Measurements from ENCODE around the gene LRCH4.

The LRCH4 gene

GRCh38 chr7:100577507-100577906 lies 8.4 kb downstream of the LRCH4 start:
- Mint-ChIP-seq H3K27me3 (no peaks in the 10 kb centered on the region), H3K4me1 (peaks cover 2% of the 10 kb centered on the region), H3K36me3 (peaks cover 47% of the 10 kb centered on the region), H3K4me3 (no peak overlapping the region), H3K9me3 (no peaks in the 10 kb centered on the region), H3K27ac (no peak overlapping the region)
- no peak for ATAC-seq

GRCh38 chr7:100577103-100577502 lies 8.8 kb downstream of the LRCH4 start:
- peaks cover 51% of the 10 kb centered on the region for H3K36me3 Mint-ChIP-seq
- no peaks in the 10 kb centered on the region for H3K9me3 Mint-ChIP-seq
- ATAC-seq: no peak
- no peak overlapping the region for H3K4me3 Mint-ChIP-seq
- no peaks in the 10 kb centered on the region for H3K27me3 Mint-ChIP-seq
- no peak overlapping the region for H3K27ac Mint-ChIP-seq
- peaks cover 6% of the 10 kb centered on the region for H3K4me1 Mint-ChIP-seq

GRCh38 chr7:100576384-100576993 lies 9.4 kb downstream of the LRCH4 start:
- Mint-ChIP-seq H3K4me1 (peaks cover 11% of the 10 kb centered on the region), H3K9me3 (no peaks in the 10 kb centered on the region), H3K36me3 (peaks cover 54% of the 10 kb centered on the region), H3K27ac (no peak overlapping the region), H3K27me3 (no peaks in the 10 kb centered on the region), H3K4me3 (no peak overlapping the region)
- ATAC-seq: no peak

GRCh38 chr7:100575746-100576383 lies 10.1 kb downstream of the LRCH4 start:
- H3K36me3 Mint-ChIP-seq: peaks cover 54% of the 10 kb centered on the region
- H3K4me3 Mint-ChIP-seq: no peak overlapping the region
- H3K27me3 Mint-ChIP-seq: no peaks in the 10 kb centered on the region
- peaks cover 13% of the 10 kb centered on the region for H3K4me1 Mint-ChIP-seq
- H3K9me3 Mint-ChIP-seq: no peaks in the 10 kb centered on the region
- ATAC-seq: no peak
- H3K27ac Mint-ChIP-seq: no peak overlapping the region

GRCh38 chr7:100575206-100575631 lies 10.7 kb downstream of the LRCH4 start:
- Mint-ChIP-seq H3K27me3 (no peaks in the 10 kb centered on the region), H3K4me1 (peaks cover 19% of the 10 kb centered on the region), H3K9me3 (no peaks in the 10 kb centered on the region), H3K27ac (no peak overlapping the region), H3K36me3 (peaks cover 54% of the 10 kb centered on the region), H3K4me3 (no peak overlapping the region)
- no peak for ATAC-seq

- H3K4me3 Mint-ChIP-seq: no peak overlapping the region
- ATAC-seq: no peak
- H3K9me3 Mint-ChIP-seq: no peaks in the 10 kb centered on the region
- H3K36me3 Mint-ChIP-seq: peaks cover 54% of the 10 kb centered on the region
- no peaks in the 10 kb centered on the region for H3K27me3 Mint-ChIP-seq
- H3K27ac Mint-ChIP-seq: no peak overlapping the region
- peaks cover 20% of the 10 kb centered on the region for H3K4me1 Mint-ChIP-seq
Measured at GRCh38 chr7:100574362-100575205, 11.3 kb downstream of the LRCH4 start.

- ATAC-seq: peak; percentile 28
- Mint-ChIP-seq H3K27me3 (no peaks in the 10 kb centered on the region), H3K9me3 (no peaks in the 10 kb centered on the region), H3K4me1 (peaks cover 27% of the 10 kb centered on the region), H3K4me3 (no peak within 1 kb of the TSS), H3K27ac (no peak within 1 kb of the TSS), H3K36me3 (peaks cover 51% of the 10 kb centered on the region)
Measured at GRCh38 chr7:100573691-100574361, 12.1 kb downstream of the LRCH4 start, which contains the start of gene SAP25. Gene SAP25, minus strand, starts transcription at chr7:100573900. Its CDS starts 158 bp downstream, at chr7:100573742.

- peaks cover 47% of the 10 kb centered on the region for H3K36me3 Mint-ChIP-seq
- H3K27ac Mint-ChIP-seq: no peak overlapping the region
- peaks cover 34% of the 10 kb centered on the region for H3K4me1 Mint-ChIP-seq
- no peaks in the 10 kb centered on the region for H3K27me3 Mint-ChIP-seq
- H3K4me3 Mint-ChIP-seq: no peak overlapping the region
- peak; percentile 1 for ATAC-seq
- no peaks in the 10 kb centered on the region for H3K9me3 Mint-ChIP-seq
Measured at GRCh38 chr7:100572949-100573675, 12.8 kb downstream of the LRCH4 start.

GRCh38 chr7:100572281-100572948 lies 13.5 kb downstream of the LRCH4 start:
- no peak for ATAC-seq
- H3K27ac Mint-ChIP-seq: no peak overlapping the region
- no peak overlapping the region for H3K4me3 Mint-ChIP-seq
- H3K27me3 Mint-ChIP-seq: no peaks in the 10 kb centered on the region
- no peaks in the 10 kb centered on the region for H3K9me3 Mint-ChIP-seq
- peaks cover 41% of the 10 kb centered on the region for H3K4me1 Mint-ChIP-seq
- peaks cover 47% of the 10 kb centered on the region for H3K36me3 Mint-ChIP-seq

GRCh38 chr7:100571829-100572116 lies 14.2 kb downstream of the LRCH4 start:
- H3K4me3 Mint-ChIP-seq: no peak overlapping the region
- H3K4me1 Mint-ChIP-seq: peaks cover 48% of the 10 kb centered on the region
- no peak overlapping the region for H3K27ac Mint-ChIP-seq

GRCh38 chr7:100570954-100571828 lies 14.7 kb downstream of the LRCH4 start:
- no peak overlapping the region for H3K27ac Mint-ChIP-seq
- H3K27me3 Mint-ChIP-seq: no peaks in the 10 kb centered on the region
- no peaks in the 10 kb centered on the region for H3K9me3 Mint-ChIP-seq
- peaks cover 37% of the 10 kb centered on the region for H3K36me3 Mint-ChIP-seq
- H3K4me3 Mint-ChIP-seq: no peak overlapping the region
- no peak for ATAC-seq
- H3K4me1 Mint-ChIP-seq: peaks cover 48% of the 10 kb centered on the region

More at GRCh38 chr7:100571829-100572116, 14.2 kb downstream of the LRCH4 start:
- Mint-ChIP-seq H3K27me3 (no peaks in the 10 kb centered on the region), H3K36me3 (peaks cover 43% of the 10 kb centered on the region), H3K9me3 (no peaks in the 10 kb centered on the region)
- no peak for ATAC-seq

GRCh38 chr7:100568896-100569844 lies 16.8 kb downstream of the LRCH4 start:
- Mint-ChIP-seq H3K9me3 (no peaks in the 10 kb centered on the region), H3K27me3 (no peaks in the 10 kb centered on the region), H3K36me3 (peaks cover 21% of the 10 kb centered on the region), H3K4me3 (peak overlapping the region; percentile 44), H3K4me1 (peaks cover 49% of the 10 kb centered on the region), H3K27ac (peak overlapping the region; percentile 59)
- peak; percentile 49 for ATAC-seq

All from stimulated activated memory B cell treated with anti-CD40 and anti-IgM and Interleukin-4, amounts not matched to agents 10 μg/mL and 1 μg/mL and 100 μg/mL, for 72 hours (primary cell).